ENCODE measurements around the gene TSPAN33.

The TSPAN33 gene

GRCh38 chr7:129136887-129137642 lies 7.4 kb upstream of the TSPAN33 start:
- no peak for DNase-seq (ENCODE audit: low read depth)

- no peak for DNase-seq (ENCODE audit: low read depth)
Observed at GRCh38 chr7:129143724-129144094, 798 bp upstream of the TSPAN33 start.

- no peak for DNase-seq (ENCODE audit: low read depth)
Observed at GRCh38 chr7:129144834-129145668, 544 bp downstream of the TSPAN33 start.

- DNase-seq (ENCODE audit: low read depth): no peak
Observed at GRCh38 chr7:129146237-129146979, 1.9 kb downstream of the TSPAN33 start.

- no peak for DNase-seq (ENCODE audit: low read depth)
Observed at GRCh38 chr7:129147731-129148130, 3.2 kb downstream of the TSPAN33 start.

- no peak for DNase-seq (ENCODE audit: low read depth)
Observed at GRCh38 chr7:129149511-129149910, 5.0 kb downstream of the TSPAN33 start.

GRCh38 chr7:129150199-129150996 lies 5.9 kb downstream of the TSPAN33 start:
- no peak for DNase-seq (ENCODE audit: low read depth)

- no peak for DNase-seq (ENCODE audit: low read depth)
Observed at GRCh38 chr7:129157651-129158050, 13.1 kb downstream of the TSPAN33 start.

GRCh38 chr7:129159539-129159938 lies 15.0 kb downstream of the TSPAN33 start:
- no peak for DNase-seq (ENCODE audit: low read depth)

- no peak for DNase-seq (ENCODE audit: low read depth)
Observed at GRCh38 chr7:129160161-129160905, 15.8 kb downstream of the TSPAN33 start.

GRCh38 chr7:129161524-129162225 lies 17.2 kb downstream of the TSPAN33 start:
- DNase-seq (ENCODE audit: low read depth): no peak

- no peak for DNase-seq (ENCODE audit: low read depth)
Observed at GRCh38 chr7:129162732-129163131, 18.2 kb downstream of the TSPAN33 start.

GRCh38 chr7:129163875-129164544 lies 19.5 kb downstream of the TSPAN33 start:
- DNase-seq (ENCODE audit: low read depth): peak; percentile 26

- DNase-seq (ENCODE audit: low read depth): no peak
Observed at GRCh38 chr7:129166745-129167144, 22.2 kb downstream of the TSPAN33 start.

GRCh38 chr7:129167817-129168216 lies 23.3 kb downstream of the TSPAN33 start:
- no peak for DNase-seq (ENCODE audit: low read depth)

- no peak for DNase-seq (ENCODE audit: low read depth)
Observed at GRCh38 chr7:129168231-129169021, 23.9 kb downstream of the TSPAN33 start.

- no peak for DNase-seq (ENCODE audit: low read depth)
Observed at GRCh38 chr7:129169171-129169671, 24.7 kb downstream of the TSPAN33 start.

GRCh38 chr7:129169686-129170440 lies 25.4 kb downstream of the TSPAN33 start:
- DNase-seq (ENCODE audit: low read depth): no peak

All from GM04504 (cell line).